Dermis microvascular lymphatic vessel endothelial cell (primary cell): ENCODE data around the gene LRP3. TPM values are rescaled to one million over a fixed set of nuclear protein-coding genes. Genes with fewer than 3 reads are reported as not detected.
"Not testable (repeated sequence)": the region's sequence is repeated elsewhere in the genome, so short reads cannot be mapped to it uniquely, and the experiment has no call there.

Experiments used
- DNase-seq, 2 donors: peaks; one replicate each; pipeline versions ENCODE4 v3.0.0 to v3.0.0-alpha.2; 2010; ENCODE audit warnings: low read depth in 2 of 2
- total RNA-seq: library from RNA; depleted of rRNA; stranded (reverse); fragments of >200 nt; gene quantifications from 2 replicates; pipeline ENCODE4 v1.2.1, GENCODE V29; 2014

The LRP3 gene
- total RNA-seq, 1 donor from 2014 or later = 6.9 TPM

GRCh38 chr19:33202546-33203507 is 8.7 kb downstream of the LRP3 start:
- no peak for DNase-seq

GRCh38 chr19:33203529-33203928 is 9.4 kb downstream of the LRP3 start:
- DNase-seq = no peak

DNA sequence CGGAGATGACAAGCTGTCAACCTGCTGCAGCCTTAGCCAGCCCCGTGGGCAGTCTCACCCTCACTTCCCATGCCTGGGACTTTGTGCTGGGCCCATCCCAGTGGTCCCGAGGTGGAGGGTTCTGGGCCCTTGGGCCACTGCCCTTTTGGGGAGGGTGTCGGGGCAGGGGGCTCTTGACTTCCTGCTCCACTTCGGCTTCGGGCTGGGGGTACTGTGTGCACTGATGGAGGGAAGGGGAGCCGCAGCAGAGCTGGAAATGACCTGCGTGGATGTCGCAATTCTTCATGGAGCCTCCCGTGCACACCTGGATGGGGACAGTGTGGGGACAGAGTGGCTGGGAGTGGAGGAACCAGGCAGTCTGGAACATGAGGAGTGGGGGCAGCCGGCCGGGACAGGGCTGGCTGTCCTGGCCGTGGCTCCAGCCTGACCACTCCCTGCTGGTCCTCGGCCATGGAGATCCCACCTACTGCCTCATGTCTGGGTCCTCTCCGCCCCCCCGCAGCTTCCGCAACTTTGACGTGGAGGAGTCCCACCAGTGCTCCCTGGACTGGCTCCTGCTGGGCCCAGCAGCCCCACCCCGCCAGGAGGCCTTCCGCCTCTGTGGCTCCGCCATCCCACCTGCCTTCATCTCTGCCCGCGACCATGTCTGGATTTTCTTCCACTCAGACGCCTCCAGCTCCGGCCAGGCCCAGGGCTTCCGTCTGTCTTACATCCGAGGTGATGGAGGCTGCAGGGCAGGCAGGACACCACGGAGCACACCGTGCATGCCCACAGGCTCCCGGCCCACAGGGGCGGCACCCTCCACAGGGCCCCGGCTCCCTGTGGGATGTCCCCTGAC is 10.2 kb downstream of the LRP3 start:
- no peak for DNase-seq

GRCh38 chr19:33205110-33205509 is 11.0 kb downstream of the LRP3 start:
- DNase-seq = no peak

- no peak for DNase-seq
Observed at GRCh38 chr19:33205531-33206260, 11.6 kb downstream of the LRP3 start.

GRCh38 chr19:33206261-33207039 is 12.3 kb downstream of the LRP3 start:
- no peak for DNase-seq

GRCh38 chr19:33207040-33207620 is 13.0 kb downstream of the LRP3 start:
- no peak for DNase-seq

DNA sequence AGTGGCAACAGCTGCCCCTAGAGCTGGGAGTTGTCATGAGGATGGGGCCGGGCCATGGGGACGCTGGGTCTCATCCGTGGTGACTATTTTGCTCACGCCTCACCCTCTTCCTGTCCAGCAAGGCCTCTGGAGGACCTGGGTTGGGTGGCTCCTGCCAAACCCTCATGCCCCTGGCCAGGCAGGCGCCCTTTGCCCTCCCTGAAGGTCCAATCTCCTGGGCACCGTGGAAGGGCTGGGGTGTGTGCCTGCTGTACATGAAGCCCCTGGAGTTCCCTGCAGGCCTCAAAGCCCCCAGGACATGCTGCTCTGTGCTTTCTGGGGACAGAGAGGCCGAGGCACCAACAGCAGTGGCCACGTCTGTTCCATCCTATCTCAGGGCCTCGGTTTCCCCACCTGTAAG is 13.8 kb downstream of the LRP3 start:
- no peak for DNase-seq

DNA sequence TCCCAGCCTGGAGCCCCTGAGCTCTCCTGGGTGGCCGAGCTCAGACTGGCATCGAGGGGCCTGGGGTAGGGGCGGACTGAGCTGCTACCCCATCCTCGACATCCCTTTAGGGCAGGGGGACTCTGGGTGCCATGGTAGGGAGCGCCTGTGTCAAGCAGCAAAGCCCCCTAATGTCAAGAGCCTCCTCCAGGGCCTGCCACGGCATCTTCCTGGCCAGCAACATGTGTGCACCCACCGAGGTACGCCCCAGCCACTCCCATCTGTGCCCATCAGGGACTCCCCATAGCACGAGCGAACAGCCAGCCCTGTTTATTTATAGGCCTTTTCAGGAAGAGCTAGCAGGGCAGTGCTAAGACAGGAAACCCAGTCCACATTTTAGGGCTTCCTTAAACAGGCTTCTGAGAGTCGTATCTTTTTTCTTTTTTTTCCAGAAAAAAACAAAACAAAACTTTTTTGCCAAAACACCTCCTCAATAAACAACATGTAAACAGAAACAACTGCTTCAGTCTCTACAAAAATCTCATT is 14.3 kb downstream of the LRP3 start:
- no peak for DNase-seq

- DNase-seq = no peak
Observed at GRCh38 chr19:33208904-33209849, 15.0 kb downstream of the LRP3 start.

DNA sequence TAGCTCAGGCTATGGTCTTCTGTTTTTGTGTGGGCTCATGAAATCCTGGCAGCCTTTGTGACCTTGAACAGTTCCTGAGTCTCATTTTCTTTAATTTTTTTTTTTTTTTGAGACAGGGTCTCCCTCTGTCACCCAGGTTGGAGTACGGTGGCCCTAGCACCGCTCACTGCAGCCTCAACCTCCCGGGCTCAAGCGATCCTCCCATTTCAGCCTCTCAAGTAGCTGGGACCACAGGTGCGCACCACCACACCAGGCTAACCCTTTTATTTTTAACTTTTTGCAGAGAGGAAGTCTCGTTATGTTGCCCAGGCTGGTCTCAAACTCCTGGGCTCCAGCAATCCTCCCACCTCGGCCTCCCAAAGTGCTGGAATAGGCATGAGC is 15.7 kb downstream of the LRP3 start:
- DNase-seq = not testable (repeated sequence)

- no peak for DNase-seq
Observed at GRCh38 chr19:33210266-33210940, 16.3 kb downstream of the LRP3 start.

GRCh38 chr19:33211794-33212435 is 17.8 kb downstream of the LRP3 start:
- no peak for DNase-seq

DNA sequence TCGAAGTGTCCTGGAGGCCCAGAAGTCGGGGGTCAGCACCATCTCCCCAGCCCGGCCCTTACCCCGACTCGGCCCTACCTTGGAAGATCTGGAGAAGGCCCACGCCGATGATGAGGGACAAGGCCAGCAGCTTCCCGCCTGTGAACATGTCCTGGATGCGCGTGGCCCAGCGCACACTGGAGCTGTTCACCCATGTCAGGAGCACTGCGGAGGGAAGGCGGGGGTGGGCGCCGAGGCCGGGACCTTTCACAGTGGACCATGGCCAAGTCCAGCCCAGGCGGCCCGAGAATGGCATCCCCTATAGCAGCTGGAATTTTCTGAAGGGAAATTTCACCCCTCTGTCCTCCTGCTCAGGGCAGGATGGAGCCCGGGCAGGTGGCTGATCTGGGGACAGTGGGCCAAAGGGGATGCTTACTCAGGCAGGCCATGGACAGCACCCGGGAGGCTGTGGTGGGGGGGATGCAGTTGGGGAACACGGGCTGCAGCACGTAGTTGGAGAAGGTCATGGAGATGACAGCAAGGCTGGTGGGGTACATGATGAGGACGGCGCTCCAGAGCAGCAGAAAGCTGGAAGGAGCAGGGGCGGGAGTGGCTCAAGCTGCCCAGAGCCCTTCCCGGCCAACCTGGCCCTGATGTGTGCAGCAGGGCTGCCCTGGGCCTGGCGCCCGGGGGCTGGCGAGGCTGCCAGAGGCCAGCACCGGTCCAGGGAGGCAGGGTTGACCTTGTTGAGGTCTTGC is 18.5 kb downstream of the LRP3 start:
- DNase-seq = no peak

GRCh38 chr19:33214596-33214995 is 20.5 kb downstream of the LRP3 start:
- DNase-seq = no peak

DNA sequence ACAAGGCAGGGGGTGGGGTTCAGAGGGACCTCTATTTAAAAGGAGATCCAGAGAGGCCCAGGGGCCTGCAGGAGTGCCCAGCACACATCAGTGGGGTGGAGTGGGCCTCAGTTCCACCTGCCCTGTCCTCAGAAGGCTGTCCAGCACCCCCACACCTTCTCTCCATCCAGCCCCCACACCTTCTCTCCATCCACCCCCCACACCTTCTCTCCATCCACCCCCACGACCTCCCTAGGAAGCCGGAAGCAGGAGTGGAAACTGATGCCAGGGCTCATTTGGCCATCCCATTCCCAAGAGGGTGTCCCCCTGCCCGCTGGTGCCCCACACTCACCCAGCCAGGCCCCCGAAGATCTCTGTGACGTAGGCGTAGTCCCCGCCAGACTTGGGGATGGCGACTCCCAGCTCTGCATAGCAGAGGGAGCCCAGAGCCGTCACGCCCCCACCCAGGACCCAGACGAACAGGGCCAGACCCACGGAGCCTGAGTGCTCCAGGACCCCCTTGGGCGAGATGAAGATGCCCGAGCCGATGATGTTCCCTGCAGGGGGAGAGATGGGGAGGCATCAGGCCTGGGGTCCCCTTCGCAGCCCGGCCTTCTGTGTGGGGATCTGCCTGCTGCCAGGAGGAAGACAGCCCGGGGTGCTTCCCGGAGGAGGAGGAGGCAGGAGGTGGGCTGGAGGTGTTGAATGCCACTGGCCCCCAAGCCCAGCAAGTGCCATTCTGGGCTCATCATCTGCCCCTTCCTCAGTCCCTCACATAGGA is 21.5 kb downstream of the LRP3 start:
- DNase-seq = no peak
